KMS-11 (cell line): ENCODE results near the gene FHIT.

Experiments
- H2AFZ ChIP-seq: fragments of 200-600 bp; sonication (generic); 2 replicates; pipeline ENCODE4 v1.6.1; 2016; ENCODE audit warnings: antibody characterized with exemption, mixed run types, low read depth
- H3K27ac ChIP-seq: fragments of 200-600 bp; sonication (generic); 2 replicates; pipeline ENCODE4 v1.6.1; 2016; ENCODE audit warnings: mild to moderate bottlenecking, mixed run types
- H3K27me3 ChIP-seq: fragments of 200-600 bp; sonication (generic); 2 replicates; pipeline ENCODE4 v1.6.1; 2017; ENCODE audit warnings: mild to moderate bottlenecking, low read depth, mixed run types, moderate library complexity; ENCODE audit not compliant: insufficient read depth
- H3K36me3 ChIP-seq: fragments of 200-600 bp; sonication (generic); 2 replicates; pipeline ENCODE4 v1.6.1; 2017; ENCODE audit warnings: mild to moderate bottlenecking, mixed run types; ENCODE audit not compliant: insufficient read depth
- H3K4me1 ChIP-seq: fragments of 200-600 bp; sonication (generic); 2 replicates; pipeline ENCODE4 v1.6.1; 2016; ENCODE audit warnings: mild to moderate bottlenecking, low read depth, mixed run types; ENCODE audit not compliant: poor library complexity, severe bottlenecking
- H3K4me2 ChIP-seq: fragments of 200-600 bp; sonication (generic); 2 replicates; pipeline ENCODE4 v1.7.0; 2016; ENCODE audit warnings: mild to moderate bottlenecking, mixed run types
- H3K4me3 ChIP-seq: fragments of 200-600 bp; sonication (generic); IDR thresholded peaks from 2 replicates; pipeline ENCODE4 v1.6.1; 2017; ENCODE audit warnings: low read depth, low read length, mixed read lengths; ENCODE audit not compliant: insufficient read depth
- H3K79me2 ChIP-seq: fragments of 200-600 bp; sonication (generic); 2 replicates; pipeline ENCODE4 v1.6.1; 2016; ENCODE audit warnings: low read depth, mixed run types; ENCODE audit not compliant: insufficient read depth
- H3K9ac ChIP-seq: fragments of 200-600 bp; sonication (generic); 2 replicates; pipeline ENCODE4 v1.6.1; 2016; ENCODE audit warnings: mild to moderate bottlenecking, mixed run types
- H4K20me1 ChIP-seq: fragments of 200-600 bp; sonication (generic); 2 replicates; pipeline ENCODE4 v1.6.1; 2016; ENCODE audit warnings: mild to moderate bottlenecking, mixed run types; ENCODE audit not compliant: insufficient read depth
- CTCF ChIP-seq: fragments of 200-600 bp; sonication (generic); conservative IDR thresholded peaks from 2 replicates; pipeline ENCODE4 v1.6.1; 2017; ENCODE audit warnings: low read depth, mild to moderate bottlenecking, antibody characterized with exemption, low read length, moderate library complexity, mixed read lengths

FHIT gene

DNA sequence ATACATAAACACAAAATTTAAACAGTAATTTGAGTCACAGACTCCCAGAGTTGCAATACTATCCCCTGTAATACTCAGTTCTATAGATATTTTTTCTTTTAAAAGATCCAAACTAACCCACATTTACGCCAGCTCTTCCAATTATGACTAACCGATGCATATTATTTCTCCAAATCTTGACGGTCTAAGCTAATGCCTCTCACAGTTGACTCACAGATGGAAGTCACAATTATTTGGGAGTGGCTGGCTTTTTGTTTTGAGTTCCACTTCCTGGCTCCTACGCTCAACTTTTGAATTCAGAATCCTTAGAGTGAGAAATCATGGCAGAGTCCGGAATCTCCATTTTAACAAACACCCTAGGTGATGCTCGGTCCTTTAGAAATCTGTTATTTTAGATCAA lies 749.9 kb downstream of the FHIT start:
- H3K4me3 ChIP-seq, result no peak overlapping the region

GRCh38 chr3:60497902-60498301 lies 753.4 kb downstream of the FHIT start:
- no peaks in the 10 kb centered on the region for H3K4me1 ChIP-seq
- H3K4me2 ChIP-seq, result no peak overlapping the region
- H4K20me1 ChIP-seq, result no peaks in the 10 kb centered on the region
- no peaks in the 10 kb centered on the region for H3K36me3 ChIP-seq
- no peak overlapping the region for H2AFZ ChIP-seq
- no peaks in the 10 kb centered on the region for H3K79me2 ChIP-seq
- TF ChIP-seq CTCF, result no peak
- H3K9ac ChIP-seq, result no peak overlapping the region
- no peaks in the 10 kb centered on the region for H3K27me3 ChIP-seq
- H3K4me3 ChIP-seq, result no peak overlapping the region
- H3K27ac ChIP-seq, result no peak overlapping the region

More for the DNA sequence above, 749.9 kb downstream of the FHIT start:
- Histone ChIP-seq H3K4me1 (no peaks in the 10 kb centered on the region), H3K9ac (no peak overlapping the region), H4K20me1 (no peaks in the 10 kb centered on the region), H3K79me2 (no peaks in the 10 kb centered on the region), H3K27ac (no peak overlapping the region), H2AFZ (no peak overlapping the region), H3K36me3 (no peaks in the 10 kb centered on the region), H3K4me2 (no peak overlapping the region), H3K27me3 (no peaks in the 10 kb centered on the region)
- TF ChIP-seq CTCF, result no peak

DNA sequence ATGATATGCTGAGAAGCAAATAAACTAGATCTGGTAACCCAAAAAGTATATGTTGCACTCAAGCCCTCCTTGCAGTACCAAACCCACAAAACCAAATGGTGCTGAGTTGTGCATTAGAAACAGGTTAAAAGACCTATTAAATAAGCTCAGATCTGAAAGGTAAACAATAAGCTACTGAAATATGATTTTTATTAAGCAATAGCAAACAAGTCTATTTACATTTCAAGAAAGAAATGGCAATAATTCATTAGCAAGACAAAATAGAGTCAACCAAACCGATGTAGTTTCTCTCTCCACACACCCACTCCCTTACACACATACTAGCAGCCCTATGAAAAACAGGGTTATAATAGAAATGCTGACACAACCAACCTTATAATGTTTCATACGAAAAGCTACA lies 760.3 kb downstream of the FHIT start:
- no peaks in the 10 kb centered on the region for H4K20me1 ChIP-seq
- no peak overlapping the region for H3K27ac ChIP-seq
- no peak overlapping the region for H3K4me3 ChIP-seq
- no peak for TF ChIP-seq CTCF
- no peaks in the 10 kb centered on the region for H3K79me2 ChIP-seq
- no peak overlapping the region for H2AFZ ChIP-seq
- no peak overlapping the region for H3K9ac ChIP-seq
- H3K4me1 ChIP-seq, result no peaks in the 10 kb centered on the region
- H3K4me2 ChIP-seq, result no peak overlapping the region
- no peaks in the 10 kb centered on the region for H3K36me3 ChIP-seq
- no peaks in the 10 kb centered on the region for H3K27me3 ChIP-seq

- Histone ChIP-seq H2AFZ (no peak overlapping the region), H4K20me1 (no peaks in the 10 kb centered on the region), H3K27ac (no peak overlapping the region), H3K4me3 (no peak overlapping the region), H3K36me3 (no peaks in the 10 kb centered on the region), H3K4me1 (no peaks in the 10 kb centered on the region), H3K9ac (no peak overlapping the region), H3K79me2 (no peaks in the 10 kb centered on the region), H3K27me3 (no peaks in the 10 kb centered on the region), H3K4me2 (no peak overlapping the region)
- no peak for TF ChIP-seq CTCF
Observed at GRCh38 chr3:60475096-60475495, 776.2 kb downstream of the FHIT start.
